GM23338 (cell line): Measurements from ENCODE around the gene ZNF236.

Experiments
- CREB1 ChIP-seq: fragments of 250-450 bp; sonication (Bioruptor Pico); IDR thresholded peaks from 2 replicates; pipeline ENCODE4 v1.5.0; 2020; ENCODE audit warnings: low read depth, mild to moderate bottlenecking, moderate library complexity
- CTCF ChIP-seq, 2 experiments: fragments of 200-600 bp in 1 of 2; sonication (generic) in 1 of 2; conservative IDR thresholded peaks; 2 replicates each; pipeline versions ENCODE4 v1.5.1 to v1.6.1; 2016 to 2017; ENCODE audit warnings: antibody characterized with exemption in 2 of 2, low read depth in 2 of 2, mild to moderate bottlenecking in 2 of 2, moderate library complexity in 1 of 2
- EZH2 ChIP-seq: fragments of 200-600 bp; sonication (generic); IDR thresholded peaks from one replicate; pipeline ENCODE4 v1.8.0; 2017; ENCODE audit warnings: antibody characterized with exemption, mild to moderate bottlenecking, low read depth; ENCODE audit not compliant: unreplicated experiment
- EZH2phosphoT487 ChIP-seq: fragments of 200-600 bp; sonication (generic); IDR thresholded peaks from one replicate; pipeline ENCODE4 v1.8.1; 2018; ENCODE audit warnings: antibody characterized with exemption; ENCODE audit not compliant: unreplicated experiment
- POLR2AphosphoS5 ChIP-seq: IDR thresholded peaks from 2 replicates; pipeline ENCODE4 v1.6.1; 2016; ENCODE audit warnings: antibody characterized with exemption, low read depth
- REST ChIP-seq: IDR thresholded peaks from one replicate; pipeline ENCODE4 v1.6.1; 2018; ENCODE audit warnings: antibody characterized with exemption; ENCODE audit not compliant: unreplicated experiment
- ZNF114 ChIP-seq: fragments of 250-450 bp; sonication (Bioruptor Pico); IDR thresholded peaks from 2 replicates; pipeline ENCODE4 v1.5.0; 2020; ENCODE audit warnings: mild to moderate bottlenecking, moderate library complexity
- ZNF331 ChIP-seq: fragments of 250-450 bp; sonication (Bioruptor Pico); IDR thresholded peaks from 2 replicates; pipeline ENCODE4 v1.5.0; 2020; ENCODE audit warnings: low read depth, mild to moderate bottlenecking, moderate library complexity

GRCh38 chr18:76962851-76963250 lies 140.5 kb downstream of the ZNF236 start:
- no peak for TF ChIP-seq POLR2AphosphoS5
- no peak for TF ChIP-seq ZNF331
- TF ChIP-seq EZH2: no peak
- TF ChIP-seq CTCF (conservative IDR thresholded peaks at IDR 0.05; ENCODE audit: low read depth in 2 of 2): no peak
- no peak for TF ChIP-seq EZH2phosphoT487
- no peak for TF ChIP-seq ZNF114 (CRISPR knock-in tag)
- TF ChIP-seq CREB1 (CRISPR knock-in tag): no peak
- no peak for TF ChIP-seq REST
